EL (cell line): Measurements from ENCODE around the gene RNF25.

Experiments used
- DNase-seq: peaks from one replicate; pipeline ENCODE4 v3.0.0-alpha.2; 2016

RNF25 gene, protein sequence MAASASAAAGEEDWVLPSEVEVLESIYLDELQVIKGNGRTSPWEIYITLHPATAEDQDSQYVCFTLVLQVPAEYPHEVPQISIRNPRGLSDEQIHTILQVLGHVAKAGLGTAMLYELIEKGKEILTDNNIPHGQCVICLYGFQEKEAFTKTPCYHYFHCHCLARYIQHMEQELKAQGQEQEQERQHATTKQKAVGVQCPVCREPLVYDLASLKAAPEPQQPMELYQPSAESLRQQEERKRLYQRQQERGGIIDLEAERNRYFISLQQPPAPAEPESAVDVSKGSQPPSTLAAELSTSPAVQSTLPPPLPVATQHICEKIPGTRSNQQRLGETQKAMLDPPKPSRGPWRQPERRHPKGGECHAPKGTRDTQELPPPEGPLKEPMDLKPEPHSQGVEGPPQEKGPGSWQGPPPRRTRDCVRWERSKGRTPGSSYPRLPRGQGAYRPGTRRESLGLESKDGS

DNA sequence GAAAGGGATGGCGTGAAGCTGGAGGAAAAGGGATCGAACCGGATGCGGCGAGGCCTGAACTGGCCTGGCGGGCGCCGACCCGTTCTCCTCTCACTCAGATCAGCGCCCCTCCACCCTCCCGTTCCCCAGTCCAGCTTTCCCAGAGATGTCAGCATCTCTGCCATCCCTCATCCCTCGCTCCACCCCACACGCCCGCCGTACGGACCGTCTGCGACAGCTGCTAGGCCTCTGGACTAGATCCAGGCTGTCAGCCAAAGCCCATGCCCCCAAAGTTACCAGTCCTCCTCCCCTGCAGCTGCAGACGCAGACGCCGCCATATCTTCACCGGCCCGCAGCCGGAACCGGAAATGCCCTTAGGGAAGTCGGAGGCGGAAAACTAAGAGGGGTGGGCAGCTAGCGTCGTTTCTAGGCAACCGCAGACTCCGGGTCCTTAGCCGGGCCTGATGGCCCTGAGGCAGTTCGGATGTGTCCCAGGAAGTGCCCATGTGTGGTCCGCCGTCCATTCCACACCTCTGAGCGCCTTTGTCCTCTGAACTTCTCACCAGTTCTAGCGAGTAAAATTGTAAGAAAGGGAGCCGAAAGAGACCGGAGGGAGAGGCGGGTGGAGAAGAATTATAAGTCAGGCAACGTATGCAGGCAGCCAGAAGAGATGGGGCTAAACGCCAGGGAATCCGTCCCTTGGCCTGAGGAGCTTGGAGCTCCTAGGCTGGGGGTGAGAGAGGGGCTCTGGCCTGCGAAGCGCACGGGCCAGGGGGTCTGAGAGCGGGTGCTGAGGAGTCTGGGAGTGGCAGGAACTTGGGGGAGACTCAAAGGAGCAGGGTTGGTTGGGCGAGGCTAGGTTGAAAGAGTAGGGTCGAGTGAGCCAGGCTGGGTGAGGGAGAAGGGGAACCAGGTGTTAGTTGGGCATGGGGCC is at the start of gene RNF25, which contains the start of gene STK36:
Gene RNF25, minus strand, starts transcription at position 349 of the 913 bp plus-strand sequence. Its CDS starts 32 bp downstream, at position 317.
Gene STK36, plus strand, starts transcription at position 433 of the 913 bp plus-strand sequence. CDS start 744 bp downstream, outside the sequence.
- DNase-seq, result peak; percentile 92

DNA sequence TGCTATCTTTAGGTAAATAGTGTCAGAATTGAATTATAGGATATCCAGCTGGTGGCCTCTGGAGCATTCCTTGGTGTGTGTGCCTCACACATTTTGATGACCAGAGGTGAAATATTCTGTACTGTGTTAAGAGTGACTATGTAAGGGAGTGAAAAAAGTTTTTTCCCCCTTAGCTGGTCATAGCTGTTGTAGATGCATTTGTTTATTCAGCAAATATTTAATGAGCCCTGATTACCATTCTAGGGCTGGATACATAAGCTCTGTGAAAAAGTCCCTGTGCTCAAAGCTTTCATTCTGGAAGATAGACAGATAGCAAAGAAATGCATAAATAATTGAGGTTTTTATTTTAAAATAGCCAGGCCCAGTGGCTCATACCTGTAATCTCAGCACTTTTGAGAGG is 49.7 kb upstream of the RNF25 start:
- no peak for DNase-seq

DNA sequence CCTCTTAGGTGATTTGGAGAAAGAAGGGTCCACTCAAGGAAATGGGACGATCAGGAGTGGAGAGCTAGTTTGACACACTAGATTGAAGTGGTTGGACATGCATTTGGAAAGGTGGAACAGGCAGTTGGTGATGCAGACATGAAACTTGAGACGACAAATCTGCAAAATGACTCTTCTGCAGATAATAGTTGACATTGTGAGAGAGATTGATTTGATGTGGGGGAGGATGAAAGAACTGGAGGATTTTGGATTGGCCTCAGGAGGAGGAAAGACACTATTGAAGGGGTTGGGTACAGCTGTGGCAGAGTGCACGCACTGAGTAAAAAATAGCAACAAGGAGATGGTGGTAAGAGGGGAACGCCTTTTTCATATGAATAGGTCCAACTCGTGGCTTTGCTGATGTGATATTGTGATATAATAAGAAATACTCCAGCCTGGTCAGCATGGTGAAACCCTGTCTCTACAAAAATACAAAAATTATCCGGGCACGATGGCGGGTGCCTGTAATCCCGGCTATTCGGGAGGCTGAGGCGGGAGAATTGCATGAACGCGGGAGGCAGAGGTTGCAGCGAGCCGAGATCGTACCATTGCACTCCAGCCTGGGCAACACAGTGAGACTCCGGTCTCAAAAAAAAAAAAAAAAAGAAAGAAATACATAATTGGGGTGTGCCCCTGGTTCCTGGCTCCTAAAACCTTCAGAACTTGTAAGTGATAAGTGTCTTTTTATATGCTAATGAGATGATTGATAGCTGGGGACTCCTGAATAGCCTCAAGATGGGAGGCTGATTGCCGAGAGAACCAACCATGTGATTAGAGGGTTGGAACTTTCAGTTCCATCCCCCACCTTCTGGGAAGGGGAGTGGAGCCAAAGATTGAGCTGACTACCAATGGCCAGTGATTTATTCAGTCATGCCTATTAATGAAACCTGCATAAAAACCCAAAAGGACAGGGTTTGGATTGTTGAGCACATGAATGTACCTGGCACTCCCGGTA is 48.5 kb upstream of the RNF25 start:
- no peak for DNase-seq

DNA sequence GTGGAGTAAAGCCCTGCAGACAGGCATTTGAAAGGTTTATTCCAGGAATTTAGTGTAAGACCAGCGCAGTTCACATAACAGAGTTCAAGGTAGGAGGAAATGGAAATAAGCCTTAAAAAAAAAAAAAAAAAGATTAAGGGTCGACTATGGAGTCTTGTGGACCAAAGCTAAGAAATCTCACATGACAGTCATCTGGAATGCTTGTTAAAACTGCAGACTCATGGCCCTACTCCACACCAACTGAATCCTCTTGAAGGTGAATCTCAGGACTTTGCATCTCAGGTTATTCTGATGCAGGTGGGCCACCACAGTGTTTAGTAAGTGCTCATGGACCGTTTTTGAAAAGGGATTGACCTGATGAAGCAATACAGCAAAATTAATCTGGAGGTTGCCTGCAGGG is 47.7 kb upstream of the RNF25 start:
- DNase-seq, result no peak

DNA sequence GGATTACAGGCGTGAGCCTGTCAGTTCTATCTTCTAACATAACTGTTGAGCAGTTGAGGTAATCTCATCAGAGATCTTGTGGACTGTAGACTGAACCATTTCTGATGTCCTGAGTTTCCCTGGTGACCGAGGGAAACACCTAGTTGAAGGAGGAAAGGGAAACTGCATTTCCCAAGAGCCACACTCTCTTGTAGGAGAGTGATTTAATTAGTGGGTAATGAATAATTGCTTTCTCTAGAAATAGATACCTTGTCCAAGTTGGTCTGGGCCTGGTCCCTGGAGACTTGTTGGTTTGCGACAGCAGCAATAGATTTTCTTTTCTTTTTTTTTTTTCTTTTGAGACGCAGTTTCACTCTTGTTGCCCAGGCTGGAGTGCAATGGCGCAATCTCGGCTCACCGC is 46.3 kb upstream of the RNF25 start:
- DNase-seq, result no peak

DNA sequence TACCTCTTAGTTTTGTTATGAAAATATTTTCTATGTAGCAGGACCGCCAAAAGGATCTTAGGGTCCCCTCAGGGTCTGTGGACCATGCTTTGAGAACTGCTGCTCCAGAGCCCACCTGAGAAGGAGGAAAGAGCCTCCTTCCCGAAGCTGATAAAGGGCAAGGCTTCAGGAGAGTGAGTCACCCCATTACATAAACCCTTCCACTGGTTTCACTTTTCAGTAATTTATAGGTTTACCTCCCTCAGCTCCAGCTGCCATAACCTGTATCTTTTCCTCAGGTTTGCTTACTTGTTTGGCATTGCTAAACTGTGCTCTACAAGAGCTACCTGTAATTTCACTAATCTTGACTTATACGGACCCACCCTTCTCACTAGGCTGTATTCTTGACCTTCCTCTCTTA is 45.5 kb upstream of the RNF25 start:
- DNase-seq, result peak; percentile 21

DNA sequence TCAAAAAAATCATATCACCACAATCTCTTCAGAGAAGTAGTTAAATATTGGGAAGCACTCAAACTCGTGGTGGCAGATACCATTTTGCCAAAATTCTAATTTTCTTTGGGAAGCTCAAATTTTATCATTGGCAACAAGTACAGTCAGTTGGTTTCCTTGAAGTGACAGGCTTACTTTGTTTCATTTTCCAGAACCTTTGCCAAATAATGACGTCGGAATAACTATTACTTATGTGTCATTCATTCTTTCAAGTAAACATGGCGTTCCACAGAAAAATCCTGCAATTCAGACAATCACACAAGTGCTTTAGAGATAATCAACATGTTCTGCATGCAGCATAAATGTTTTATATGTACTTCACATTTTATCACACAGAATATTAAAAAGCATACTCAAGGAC is 44.3 kb upstream of the RNF25 start:
- no peak for DNase-seq

DNA sequence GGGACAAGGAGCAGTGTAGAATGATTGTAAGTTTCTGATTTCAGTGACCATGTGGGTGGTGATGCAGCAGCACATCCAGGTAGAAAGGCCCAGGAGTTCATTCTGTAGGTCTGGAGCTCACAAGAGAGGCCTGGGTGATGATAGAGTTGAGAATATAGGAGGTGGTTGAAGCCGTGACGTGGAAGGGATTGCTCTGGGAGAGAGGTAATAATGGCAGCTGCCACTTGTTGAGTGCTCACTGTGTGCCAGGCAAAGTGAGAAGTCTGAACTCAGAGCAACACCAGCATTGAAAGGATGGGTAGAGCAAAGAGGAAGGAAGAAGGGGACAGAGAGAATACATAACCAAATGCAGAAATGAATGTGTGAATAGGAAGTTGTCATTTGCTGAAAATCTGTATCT is 42.1 kb upstream of the RNF25 start:
- DNase-seq, result no peak

DNA sequence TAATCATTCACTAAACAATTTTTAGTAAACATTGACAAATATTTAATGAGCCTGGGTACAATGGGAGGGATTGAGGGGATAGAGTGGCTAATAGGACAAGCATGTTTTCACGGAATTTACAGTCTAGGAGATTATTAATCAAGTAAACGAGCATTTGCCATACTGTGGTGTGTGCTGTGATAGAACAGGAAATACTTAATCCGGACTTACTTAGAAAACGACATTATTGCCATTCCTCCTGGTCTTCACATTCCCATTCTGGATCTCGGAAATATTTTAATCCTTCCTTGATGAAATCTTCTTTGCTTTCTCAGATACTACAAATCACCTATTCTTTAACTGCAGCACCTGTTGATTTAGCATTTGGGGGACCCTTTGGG is 39.7 kb upstream of the RNF25 start:
- peak; percentile 26 for DNase-seq

DNA sequence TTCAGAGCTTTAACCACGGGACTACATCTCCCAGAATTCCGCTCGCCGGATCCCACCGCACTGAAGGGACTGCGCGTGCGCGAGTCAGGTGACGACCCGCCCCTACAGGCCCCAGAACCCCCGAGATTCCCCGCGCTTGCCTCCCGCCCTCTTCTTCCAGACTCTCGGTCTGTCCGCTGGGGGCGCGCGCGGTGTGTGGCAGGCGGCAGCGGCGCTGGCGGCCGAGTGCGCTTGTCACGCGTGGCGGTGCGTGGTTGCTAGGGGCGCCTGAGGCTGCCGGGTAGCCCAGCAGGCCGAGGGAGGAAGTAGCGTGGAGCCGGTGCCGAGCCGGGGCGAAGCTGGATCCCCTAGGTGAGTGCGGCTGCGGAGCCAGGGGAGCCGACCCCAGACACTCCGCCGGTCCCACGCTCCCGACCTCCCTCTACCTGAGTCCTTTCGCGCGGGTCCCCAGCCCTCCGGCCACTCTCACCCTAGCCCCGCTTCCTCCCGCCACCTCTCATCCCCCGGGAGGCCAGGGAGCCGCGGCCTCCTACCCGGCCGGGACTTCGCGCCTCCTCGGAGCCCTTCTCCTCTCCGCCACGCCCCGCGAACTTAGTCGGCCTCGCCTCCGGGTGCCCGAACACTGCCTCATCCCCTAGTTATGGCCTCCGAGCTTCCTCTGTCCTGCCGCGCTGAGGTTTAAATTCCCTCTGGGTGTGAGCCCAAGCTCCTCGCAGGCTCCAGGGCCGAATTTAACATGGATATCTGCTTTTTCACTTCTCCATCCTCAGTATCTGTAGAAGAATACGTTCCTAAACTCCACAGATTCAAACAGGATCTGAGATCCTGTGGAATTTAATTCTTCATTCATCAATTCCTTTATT is 39.1 kb upstream of the RNF25 start, which contains the start of gene TTLL4:
Gene TTLL4, plus strand, starts transcription at position 149 of the 863 bp plus-strand sequence. CDS start 26,842 bp downstream, outside the sequence.
- peak; percentile 96 for DNase-seq

DNA sequence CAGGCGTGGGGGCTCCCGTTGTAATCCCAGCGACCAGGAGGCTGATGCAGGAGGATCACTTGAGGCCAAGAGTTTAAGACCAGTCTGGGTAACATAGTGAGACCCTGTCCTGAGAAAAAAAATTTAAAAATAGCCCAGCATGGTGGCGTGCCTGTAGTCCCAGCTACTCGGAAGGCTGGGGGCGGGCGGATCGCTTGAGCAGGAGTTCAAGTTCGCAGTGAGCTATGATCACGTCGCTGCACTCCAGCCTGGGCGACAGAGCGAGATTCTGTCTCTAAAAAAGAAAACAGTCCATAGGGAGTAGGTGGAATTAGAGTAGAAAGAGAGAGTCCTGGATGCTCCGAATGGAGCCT is 38.5 kb upstream of the RNF25 start:
- DNase-seq, result no peak

DNA sequence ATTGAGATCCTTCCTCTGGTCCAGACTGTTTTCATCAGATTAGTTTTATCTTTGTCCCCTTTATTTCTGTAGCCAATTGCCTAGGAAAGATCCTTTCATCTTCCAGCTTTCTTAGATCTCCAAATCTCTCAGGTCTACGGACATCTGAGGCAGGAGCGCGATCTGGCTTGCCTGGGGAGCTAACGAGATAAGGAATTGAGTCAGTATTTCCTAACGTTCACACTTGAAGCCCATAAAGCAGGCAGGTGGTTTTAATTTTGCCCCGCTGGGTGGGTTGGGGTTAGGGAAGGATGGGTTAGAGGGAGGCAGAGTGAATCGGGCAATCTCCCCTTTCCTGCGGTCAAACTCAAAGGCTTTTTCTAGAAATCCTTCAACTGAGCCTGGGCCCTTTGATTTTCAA is 38.1 kb upstream of the RNF25 start:
- DNase-seq, result no peak

DNA sequence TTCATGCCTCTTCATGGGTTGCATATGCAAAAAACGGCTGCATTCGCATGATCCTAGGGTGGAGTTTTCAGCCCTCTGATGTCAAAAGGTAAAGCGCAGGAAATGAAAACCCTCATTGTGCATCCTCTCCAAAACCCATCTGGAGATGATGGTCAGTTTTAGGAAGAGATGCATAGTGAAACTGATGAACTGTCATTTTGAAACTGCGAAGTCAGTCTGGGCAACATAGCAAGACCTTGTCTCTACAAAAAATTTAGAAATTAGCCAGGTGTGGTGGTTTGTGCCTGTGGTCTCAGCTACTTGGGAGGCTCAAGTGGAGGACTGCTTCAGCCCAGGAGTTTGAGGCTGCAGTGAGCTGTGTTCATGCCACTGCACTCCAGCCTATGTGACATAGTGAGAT is 36.3 kb upstream of the RNF25 start:
- no peak for DNase-seq

DNA sequence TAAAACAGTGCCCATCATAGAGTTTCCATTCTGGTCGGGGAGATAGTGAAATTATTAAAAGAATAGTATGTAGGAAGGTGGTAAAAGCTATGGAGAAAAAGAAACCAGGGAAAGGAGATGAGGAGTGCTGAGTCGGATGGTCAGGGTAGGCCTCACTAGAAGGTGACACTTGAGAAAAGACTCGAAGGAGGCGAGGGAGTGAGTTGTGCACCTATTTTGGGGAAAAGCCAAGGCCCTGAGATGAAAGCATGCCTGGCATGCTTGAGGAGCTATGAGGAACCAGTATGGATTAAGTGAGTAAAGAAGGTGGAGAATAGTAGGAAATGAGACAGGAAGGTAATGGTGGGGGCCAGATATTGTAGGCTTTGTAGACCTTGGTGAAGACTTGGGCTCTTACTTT is 31.5 kb upstream of the RNF25 start:
- no peak for DNase-seq

DNA sequence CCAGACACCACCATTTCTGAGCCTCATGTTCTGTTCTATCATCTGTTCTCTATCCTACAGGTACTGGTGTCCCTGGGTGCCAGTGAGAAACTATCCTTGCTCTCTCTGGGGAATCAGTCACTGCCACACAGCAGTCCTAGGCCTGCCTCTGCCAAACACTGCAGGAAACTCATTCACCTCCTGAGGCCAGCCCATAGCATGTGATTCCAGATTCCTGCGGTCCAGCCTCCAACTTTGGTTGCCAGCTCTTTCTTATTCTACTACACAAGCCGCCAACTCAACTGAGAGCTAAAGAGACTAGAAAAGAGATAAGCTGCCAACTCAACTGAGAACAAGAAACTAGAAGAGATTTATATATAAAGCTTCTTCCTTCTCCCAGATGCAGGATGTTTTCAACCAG is 30.0 kb upstream of the RNF25 start:
- no peak for DNase-seq

DNA sequence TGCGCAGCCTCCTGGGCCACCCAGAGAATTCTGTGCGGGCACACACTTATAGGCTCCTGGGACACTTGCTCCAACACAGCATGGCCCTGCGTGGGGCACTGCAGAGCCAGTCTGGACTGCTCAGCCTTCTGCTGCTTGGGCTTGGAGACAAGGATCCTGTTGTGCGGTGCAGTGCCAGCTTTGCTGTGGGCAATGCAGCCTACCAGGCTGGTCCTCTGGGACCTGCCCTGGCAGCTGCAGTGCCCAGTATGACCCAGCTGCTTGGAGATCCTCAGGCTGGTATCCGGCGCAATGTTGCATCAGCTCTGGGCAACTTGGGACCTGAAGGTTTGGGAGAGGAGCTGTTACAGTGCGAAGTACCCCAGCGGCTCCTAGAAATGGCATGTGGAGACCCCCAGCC is 27.1 kb upstream of the RNF25 start:
- no peak for DNase-seq

DNA sequence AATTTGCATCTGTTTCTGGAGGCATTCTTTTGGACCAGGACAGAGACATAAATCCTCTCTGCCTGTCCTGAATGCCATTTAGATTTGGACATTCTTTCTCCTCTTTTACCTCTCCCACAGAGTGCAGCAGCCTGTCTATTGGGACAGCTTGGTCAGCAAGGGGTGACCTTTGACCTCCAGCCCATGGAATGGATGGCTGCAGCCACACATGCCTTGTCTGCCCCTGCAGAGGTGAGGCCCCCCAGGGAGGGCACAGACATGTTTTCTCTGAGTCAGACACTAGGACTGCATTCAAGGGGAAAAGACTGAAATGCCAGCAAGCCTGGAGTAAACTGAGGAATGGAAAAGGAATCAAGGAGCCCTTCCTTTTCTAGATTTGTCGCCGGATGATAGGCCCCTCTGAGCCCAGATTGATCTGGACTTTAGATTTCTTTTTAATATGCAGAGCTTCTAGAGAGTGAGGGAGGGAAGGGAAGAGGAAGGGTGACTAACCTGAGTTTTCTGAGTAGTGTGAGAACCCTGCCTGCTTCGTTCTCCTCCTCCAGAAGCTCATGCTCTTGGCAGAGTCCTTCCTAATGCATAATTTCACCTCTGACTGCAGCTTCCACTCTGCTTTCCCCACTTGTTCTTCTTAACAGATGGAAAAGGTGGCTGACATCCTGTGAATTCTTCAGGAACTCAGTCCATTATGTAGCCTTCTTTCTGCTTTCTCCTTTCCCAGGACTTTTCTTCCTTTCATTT is 22.8 kb upstream of the RNF25 start:
- DNase-seq, result peak; percentile 57

DNA sequence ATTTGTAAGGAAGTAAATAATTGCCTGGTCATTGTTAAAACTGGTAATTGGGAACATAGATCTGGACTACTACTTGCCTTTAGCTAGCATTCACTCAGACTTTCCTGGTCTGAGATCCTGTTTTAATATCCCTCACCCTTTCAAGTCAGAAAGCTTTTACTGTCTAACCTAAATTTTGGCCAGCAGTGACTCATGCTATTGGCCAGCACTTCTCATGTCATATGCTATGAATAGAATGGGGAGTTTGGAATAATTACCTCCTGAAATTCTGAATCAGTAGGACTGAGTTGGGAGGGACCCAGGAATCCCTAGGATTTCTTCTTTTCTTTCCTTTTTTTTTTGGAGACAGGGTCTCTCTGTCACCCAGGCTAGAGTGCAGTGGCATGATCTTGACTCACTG is 19.4 kb upstream of the RNF25 start:
- peak; percentile 37 for DNase-seq

DNA sequence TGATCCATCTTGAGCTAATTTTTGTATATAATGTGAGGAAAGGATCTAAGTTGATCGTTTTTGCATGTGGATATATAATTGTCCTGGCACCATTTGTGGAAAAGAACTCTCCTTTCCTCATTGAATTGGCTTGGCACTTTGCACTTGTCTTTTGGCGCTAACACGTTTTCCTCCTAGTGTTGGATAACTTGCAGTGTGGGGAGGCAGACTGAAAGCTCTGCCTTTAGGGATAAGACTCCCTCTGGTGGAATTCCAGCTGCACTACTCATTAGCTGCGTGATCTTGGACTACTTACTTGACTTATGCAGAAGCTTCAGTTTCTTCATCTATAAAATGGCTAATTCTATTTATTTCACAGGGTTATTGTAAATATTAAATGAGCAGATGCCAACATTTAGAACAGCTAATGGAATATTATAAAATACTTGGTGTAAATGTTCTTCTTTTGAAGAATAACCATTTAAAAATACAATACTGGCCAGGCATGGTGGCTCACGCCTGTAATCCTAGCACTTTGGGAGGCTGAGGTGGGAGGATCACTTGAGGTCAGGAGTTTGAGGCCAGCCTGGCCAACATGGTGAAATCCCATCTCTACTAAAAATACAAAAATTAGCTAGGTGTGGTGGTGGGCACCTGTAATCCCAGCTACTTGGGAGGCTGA is 15.7 kb upstream of the RNF25 start:
- peak; percentile 76 for DNase-seq

DNA sequence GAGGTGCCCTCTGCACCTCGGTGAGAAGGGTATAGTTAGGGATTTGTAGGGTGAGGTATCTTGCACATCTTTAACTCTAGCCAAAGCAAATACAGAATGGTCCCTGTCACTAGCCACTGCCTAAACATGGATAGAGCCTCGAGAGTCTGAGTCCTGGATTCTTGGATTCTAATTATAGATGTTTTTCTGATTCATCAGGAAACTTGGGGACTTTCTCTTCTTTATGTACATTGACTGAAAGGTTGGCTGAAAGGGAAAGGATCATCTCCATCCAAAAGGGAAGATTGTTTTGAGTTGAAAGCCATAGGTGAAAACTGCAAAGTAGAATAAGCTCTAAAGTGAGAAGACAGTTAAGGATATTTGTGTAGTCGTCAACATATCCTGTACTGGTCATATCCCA is 8.3 kb upstream of the RNF25 start:
- DNase-seq, result no peak
